ENCODE measurements around the gene KLF1. TPM values are rescaled to one million over a fixed set of nuclear protein-coding genes. Genes with fewer than 3 reads are reported as not detected.
"Not testable (repeated sequence)": the region's sequence is repeated elsewhere in the genome, so short reads cannot be mapped to it uniquely, and the experiment has no call there.

Gene KLF1
- total RNA-seq, 1 donor from 2014 or later = not detected

DNA sequence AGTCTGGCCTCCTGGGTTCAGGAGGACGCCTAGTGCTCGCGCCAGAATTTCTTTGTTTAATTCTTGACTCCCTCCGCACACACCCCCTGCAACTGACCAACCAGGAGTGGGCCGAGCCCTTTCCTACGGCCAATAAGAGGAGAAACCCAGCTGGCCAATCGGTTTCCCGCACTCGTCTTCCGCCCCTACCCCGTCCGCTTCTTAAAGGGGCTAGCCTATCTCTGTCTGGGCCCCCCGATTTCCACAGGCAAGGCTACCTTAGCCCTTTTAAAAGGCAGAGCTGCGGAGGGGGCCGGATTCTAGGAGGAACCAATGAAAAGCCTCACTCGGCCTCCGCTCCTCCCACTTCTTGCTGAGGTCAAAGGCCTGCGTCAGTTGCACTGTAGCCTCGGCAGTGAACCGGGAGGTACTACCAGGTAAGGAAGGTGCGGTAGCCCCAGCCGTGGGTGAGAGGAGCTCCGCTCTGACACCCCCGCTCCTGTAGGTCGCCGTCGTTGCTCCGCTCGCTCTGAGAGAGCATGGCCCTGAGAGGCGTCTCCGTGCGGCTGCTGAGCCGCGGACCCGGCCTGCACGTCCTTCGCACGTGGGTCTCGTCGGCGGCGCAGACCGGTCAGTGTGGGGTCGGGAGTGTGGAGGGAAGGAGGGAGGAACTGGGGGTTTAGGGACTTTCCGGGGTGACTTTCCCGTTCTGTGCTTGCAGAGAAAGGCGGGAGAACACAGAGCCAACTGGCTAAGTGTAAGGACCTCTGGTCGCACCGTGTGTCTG is 4.0 kb upstream of the KLF1 start, which contains the start of gene GCDH:
TSS of gene GCDH (plus strand) at position 374 of the 766 bp plus-strand sequence. CDS start at position 519, 145 bp downstream.
- peak; percentile 98 for DNase-seq (ENCODE audit: low spot score)

GRCh38 chr19:12890299-12890786 is 3.3 kb upstream of the KLF1 start:
- DNase-seq (ENCODE audit: low spot score) = not testable (repeated sequence)

GRCh38 chr19:12888006-12888603 is 1.1 kb upstream of the KLF1 start:
- no peak for DNase-seq (ENCODE audit: low spot score)

GRCh38 chr19:12886651-12886968 is 391 bp downstream of the KLF1 start:
- DNase-seq (ENCODE audit: low spot score) = no peak

DNA sequence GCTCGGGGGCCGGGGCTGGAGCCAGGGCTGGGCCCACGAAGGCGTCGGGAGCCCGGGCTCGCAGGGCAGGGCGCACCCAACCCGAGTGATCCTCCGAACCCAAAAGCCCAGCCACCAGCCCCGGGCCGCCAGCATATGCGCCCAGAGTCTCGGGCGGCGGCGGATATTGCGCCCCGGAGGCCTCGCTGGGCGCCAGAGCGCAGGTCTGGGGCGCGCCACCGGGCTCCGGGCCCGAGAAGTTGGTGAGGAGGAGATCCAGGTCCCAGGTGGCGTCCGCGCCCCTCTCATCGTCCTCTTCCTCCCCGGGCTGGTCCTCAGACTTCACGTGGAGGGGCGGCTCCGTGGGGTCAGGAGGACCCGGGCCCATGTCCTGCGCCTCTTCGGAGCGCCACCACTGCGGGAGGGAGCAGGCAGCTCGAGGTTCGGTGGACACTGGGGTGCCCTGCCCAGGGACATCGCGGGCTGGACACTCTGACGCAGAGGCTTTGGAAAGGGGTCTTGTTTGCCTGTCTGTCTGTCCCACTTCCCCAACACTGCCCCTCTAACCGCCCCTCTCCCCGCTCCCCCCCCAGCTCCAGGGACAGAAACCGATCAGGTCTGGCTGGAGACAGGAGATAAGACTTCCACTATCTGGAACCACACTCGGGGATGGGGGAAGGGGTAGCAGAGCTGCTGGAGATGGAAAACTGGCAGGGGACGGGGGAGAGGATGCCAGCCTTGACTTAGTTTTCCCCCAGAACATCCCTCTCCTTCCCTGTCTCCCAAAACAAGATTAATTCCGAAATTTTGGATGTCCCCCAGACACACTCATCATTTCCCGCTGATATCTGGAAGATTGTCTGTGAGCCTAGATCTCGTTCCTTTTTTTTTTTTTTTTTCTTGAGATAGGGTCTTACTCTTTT is 1.0 kb downstream of the KLF1 start:
- no peak for DNase-seq (ENCODE audit: low spot score)

- peak; percentile 73 for DNase-seq (ENCODE audit: low spot score)
These were observed 1.9 kb downstream of the KLF1 start for GRCh38 chr19:12884926-12885748.

- no peak for DNase-seq (ENCODE audit: low spot score)
These were observed 2.4 kb downstream of the KLF1 start for GRCh38 chr19:12884627-12884925.

GRCh38 chr19:12884202-12884601 is 2.8 kb downstream of the KLF1 start:
- no peak for DNase-seq (ENCODE audit: low spot score)

DNA sequence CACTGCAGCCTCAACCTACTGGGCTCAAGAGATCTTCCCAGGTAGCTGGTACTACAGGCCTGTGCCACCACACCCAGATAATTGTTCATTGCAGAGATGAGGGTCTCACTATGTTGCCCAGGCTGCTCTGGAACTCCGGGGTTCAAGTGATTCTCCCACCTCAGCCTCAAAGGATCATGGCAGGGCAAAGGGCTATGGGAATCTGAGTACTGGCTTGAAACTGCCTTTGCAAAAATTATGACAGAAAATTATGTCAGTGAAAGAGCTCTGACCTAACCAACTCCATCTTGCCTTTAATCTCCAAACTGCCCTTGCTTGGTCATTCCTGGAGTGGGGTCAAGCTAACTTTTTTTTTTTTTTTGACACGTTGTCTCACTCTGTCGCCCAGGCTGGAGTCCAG is 4.4 kb downstream of the KLF1 start:
- no peak for DNase-seq (ENCODE audit: low spot score)

DNA sequence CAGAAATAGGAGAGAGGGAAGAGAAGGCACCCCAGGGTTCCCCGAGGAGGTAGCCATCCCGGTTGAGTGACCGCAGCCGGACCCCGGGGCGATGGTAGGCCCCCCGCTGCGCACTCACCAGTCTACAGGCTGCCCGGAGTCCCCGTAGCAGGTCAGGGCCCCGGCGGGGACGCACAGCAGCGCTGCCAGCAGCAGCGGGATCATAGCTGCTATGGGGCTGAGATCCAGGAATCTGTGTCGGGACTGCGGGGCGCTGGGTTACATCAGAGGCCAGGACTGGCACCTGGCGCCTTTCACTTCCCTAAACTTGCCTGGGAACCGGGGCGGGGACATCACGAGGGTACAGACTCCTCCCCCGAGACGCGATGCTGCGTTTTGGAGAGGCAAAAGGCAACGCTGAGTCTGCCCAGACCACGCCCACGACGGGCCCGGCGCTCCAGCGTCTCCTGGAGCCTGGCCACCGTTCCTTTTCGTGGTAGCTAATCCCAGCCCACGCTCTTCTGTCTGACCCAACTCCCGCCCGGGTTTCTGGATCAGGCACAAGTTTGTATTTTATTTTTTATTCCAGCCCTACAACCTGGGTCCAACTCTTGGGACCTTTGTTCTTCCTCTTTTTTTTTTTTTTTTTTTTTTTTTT is 5.7 kb downstream of the KLF1 start, which contains the start of gene DNASE2:
TSS of gene DNASE2 (minus strand) at position 278 of the 637 bp plus-strand sequence. CDS start at position 204, 74 bp downstream.
- DNase-seq (ENCODE audit: low spot score) = peak; percentile 98

GRCh38 chr19:12880551-12881171 is 6.3 kb downstream of the KLF1 start:
- no peak for DNase-seq (ENCODE audit: low spot score)

- no peak for DNase-seq (ENCODE audit: low spot score)
These were observed 11.9 kb downstream of the KLF1 start for GRCh38 chr19:12875086-12875485.

GRCh38 chr19:12873891-12874745 is 12.9 kb downstream of the KLF1 start:
- no peak for DNase-seq (ENCODE audit: low spot score)

DNA sequence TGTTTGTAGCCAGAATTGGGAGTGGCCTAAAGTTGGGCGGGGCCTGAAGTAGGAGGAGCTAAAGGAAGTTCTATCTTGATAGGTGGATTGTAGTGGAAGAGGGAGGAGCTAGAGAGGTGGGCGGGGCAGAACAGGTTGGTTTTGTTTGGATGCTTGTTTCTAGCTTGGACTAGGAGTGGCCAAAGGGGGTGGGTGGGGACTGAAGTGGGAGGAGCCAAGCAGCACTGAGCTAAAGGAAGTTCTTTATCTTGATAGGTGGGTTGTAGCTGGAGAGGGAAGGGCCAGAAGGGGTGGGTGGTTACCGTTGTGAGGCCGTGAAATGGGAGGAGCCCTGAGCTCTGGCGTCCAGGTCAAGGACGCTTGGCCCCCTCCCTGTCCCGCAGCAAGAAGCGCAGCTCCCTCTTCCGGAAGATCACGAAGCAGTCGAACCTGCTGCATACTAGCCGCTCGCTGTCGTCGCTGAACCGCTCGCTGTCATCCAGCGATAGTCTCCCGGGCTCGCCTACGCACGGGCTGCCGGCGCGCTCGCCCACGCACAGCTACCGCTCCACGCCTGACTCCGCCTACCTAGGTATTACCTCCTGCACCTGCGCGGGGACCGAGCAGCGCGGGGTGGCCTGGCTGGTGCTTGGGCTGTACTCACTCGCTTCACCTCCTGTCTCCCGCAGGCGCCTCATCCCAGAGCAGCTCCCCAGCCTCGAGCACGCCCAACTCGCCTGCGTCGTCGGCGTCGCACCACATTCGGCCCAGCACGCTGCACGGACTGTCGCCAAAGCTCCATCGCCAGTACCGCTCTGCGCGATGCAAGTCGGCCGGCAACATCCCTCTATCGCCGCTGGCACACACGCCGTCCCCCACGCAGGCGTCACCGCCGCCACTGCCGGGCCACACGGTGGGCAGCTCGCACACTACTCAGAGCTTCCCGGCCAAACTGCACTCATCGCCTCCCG is 13.8 kb downstream of the KLF1 start:
- DNase-seq (ENCODE audit: low spot score) = peak; percentile 64

DNA sequence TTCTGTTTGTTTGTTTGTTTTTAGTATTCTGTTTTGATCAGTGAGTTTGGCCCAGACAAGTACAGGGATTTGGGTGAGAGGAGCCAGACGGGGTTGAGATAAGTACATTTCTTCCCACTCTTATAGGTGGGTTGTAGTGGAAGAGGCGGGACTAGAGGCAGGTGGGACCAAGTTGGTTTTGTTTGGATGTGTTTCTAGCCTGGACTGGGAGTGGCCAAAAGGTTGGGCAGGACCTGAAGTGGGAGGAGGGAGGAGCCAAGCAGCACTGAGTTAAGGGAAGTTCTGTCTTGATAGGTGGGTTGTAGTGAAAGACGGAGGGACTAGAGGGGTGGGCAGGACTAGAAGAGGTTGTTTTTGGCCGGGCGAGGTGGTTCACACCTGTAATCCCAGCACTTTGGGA is 14.7 kb downstream of the KLF1 start:
- DNase-seq (ENCODE audit: low spot score) = no peak

DNA sequence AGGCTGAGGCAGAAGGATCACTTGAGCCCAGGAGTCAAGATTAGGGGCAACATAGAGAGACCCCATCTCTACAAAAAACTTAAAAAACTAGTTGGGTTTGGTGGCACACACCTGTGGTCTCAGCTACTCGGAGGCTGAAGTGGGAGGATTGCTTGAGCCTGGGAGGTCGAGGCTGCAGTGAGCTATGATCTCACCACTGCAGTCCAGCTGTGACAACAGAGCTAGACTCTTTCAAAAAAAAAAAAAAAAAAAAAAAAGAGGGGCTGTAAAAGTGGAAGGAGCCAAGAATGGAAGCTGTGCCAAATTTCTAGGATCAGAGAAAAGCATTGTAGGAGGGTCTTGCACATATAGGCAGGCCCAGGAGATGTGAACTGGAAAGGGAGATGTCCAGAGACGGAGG is 15.3 kb downstream of the KLF1 start:
- no peak for DNase-seq (ENCODE audit: low spot score)

GRCh38 chr19:12868540-12869112 is 18.4 kb downstream of the KLF1 start:
- DNase-seq (ENCODE audit: low spot score) = no peak

Measured in ureter (tissue), 1 donor.